H1 (cell line): ENCODE data around the gene GPR87. TPM values are rescaled to one million over a fixed set of nuclear protein-coding genes. Genes with fewer than 3 reads are reported as not detected.

ENCODE experiments used
- CTCF ChIA-PET: fragments of 300-600 bp; sonication (Branson Sonifier 250); formaldehyde crosslinking; loops from one replicate; lab custom pipeline; 2021; ENCODE audit not compliant: partially characterized antibody; lab: Charles Lee
- POLR2A ChIA-PET: fragments of 300-600 bp; sonication (Branson Sonifier 250); formaldehyde crosslinking; loops from one replicate; lab custom pipeline; 2021; ENCODE audit warnings: inconsistent platforms; ENCODE audit not compliant: partially characterized antibody; lab: Charles Lee
- DNase-seq, 2 experiments: peaks; one replicate each; pipeline versions ENCODE4 v3.0.0 to v3.0.0-alpha.2; 2010 to 2022; ENCODE audit warnings: low spot score in 2 of 2, low read depth in 1 of 2, mixed read lengths in 1 of 2
- FAIRE-seq: peaks from 2 replicates; lab custom pipeline; 2011; peaks lifted over from hg19 to GRCh38; lab: Jason Lieb, UNC
- H2AFZ ChIP-seq: 2 replicates; pipeline ENCODE4 v1.8.1; 2012; ENCODE audit warnings: low read length, inconsistent platforms
- H2AK5ac ChIP-seq: 2 replicates; pipeline ENCODE4 v1.6.1; 2013; ENCODE audit warnings: low read depth, low read length
- H2BK120ac ChIP-seq: replicated peaks from 2 replicates; pipeline ENCODE3; 2013; ENCODE audit warnings: low read depth, low read length, inconsistent platforms
- H2BK12ac ChIP-seq: 2 replicates; pipeline ENCODE4 v1.6.1; 2013; ENCODE audit warnings: low read depth, low read length
- H2BK15ac ChIP-seq: 2 replicates; pipeline ENCODE4 v1.6.1; 2013; ENCODE audit warnings: low read length
- H2BK20ac ChIP-seq: 2 replicates; pipeline ENCODE4 v1.6.1; 2013; ENCODE audit warnings: low read length
- H2BK5ac ChIP-seq: 2 replicates; pipeline ENCODE4 v1.6.1; 2013; ENCODE audit warnings: low read depth, low read length
- H3K14ac ChIP-seq: 2 replicates; pipeline ENCODE4 v1.6.1; 2013; ENCODE audit warnings: inconsistent platforms; ENCODE audit not compliant: insufficient read length
- H3K18ac ChIP-seq: 2 replicates; pipeline ENCODE4 v1.6.1; 2013; ENCODE audit warnings: low read length; ENCODE audit errors: extremely low read depth
- H3K23ac ChIP-seq: 2 replicates; pipeline ENCODE4 v1.6.1; 2013; ENCODE audit warnings: inconsistent platforms; ENCODE audit not compliant: insufficient read length
- H3K23me2 ChIP-seq: 2 replicates; pipeline ENCODE4 v1.6.1; 2013; ENCODE audit warnings: low read depth, low read length
- H3K27ac ChIP-seq: 2 replicates; pipeline ENCODE4 v1.6.1; 2011; ENCODE audit warnings: low read depth, low read length, inconsistent platforms
- H3K27me3 ChIP-seq, 4 experiments: replicated peaks in 1 of 4; 1 replicate in 1 of 4; 2 replicates in 3 of 4; pipeline versions ENCODE4 v1.6.1 to v1.8.1; 2011 to 2013; ENCODE audit warnings: low read length in 3 of 4, mild to moderate bottlenecking in 3 of 4, inconsistent platforms in 2 of 4, mixed read lengths in 2 of 4, moderate library complexity in 1 of 4; ENCODE audit not compliant: control insufficient read depth in 3 of 4, insufficient read depth in 3 of 4; ENCODE audit errors: extremely low read depth in 1 of 4
- H3K36me3 ChIP-seq, 4 experiments: 2 replicates each; pipeline versions ENCODE4 v1.6.1 to v1.8.1; 2011 to 2013; ENCODE audit warnings: mild to moderate bottlenecking in 4 of 4, low read length in 3 of 4, moderate library complexity in 2 of 4, control low read depth in 1 of 4, inconsistent platforms in 1 of 4; ENCODE audit not compliant: insufficient read depth in 4 of 4, control insufficient read depth in 2 of 4
- H3K4ac ChIP-seq: replicated peaks from 2 replicates; pipeline ENCODE3; 2013; ENCODE audit warnings: low read length, low read depth, mixed read lengths, inconsistent platforms; ENCODE audit not compliant: insufficient read length
- H3K4me1 ChIP-seq, 4 experiments: replicated peaks in 1 of 4; 1 replicate in 1 of 4; 2 replicates in 3 of 4; pipeline versions ENCODE4 v1.6.1 to v1.8.1; 2011 to 2013; ENCODE audit warnings: low read length in 3 of 4, inconsistent platforms in 2 of 4, mixed read lengths in 1 of 4; ENCODE audit not compliant: insufficient read depth in 4 of 4, control insufficient read depth in 3 of 4
- H3K4me2 ChIP-seq, 2 experiments: 2 replicates each; pipeline versions ENCODE4 v1.6.1 to v1.8.1; 2011 to 2013; ENCODE audit warnings: low read depth in 2 of 2, low read length in 2 of 2, control low read depth in 1 of 2, inconsistent platforms in 1 of 2, mild to moderate bottlenecking in 1 of 2; ENCODE audit not compliant: insufficient read depth in 1 of 2
- H3K4me3 ChIP-seq, 4 experiments: fragments of 200-600, 300-600 bp in 1 of 4; sonication (generic), shearing (Covaris generic), sonication (Bioruptor Twin) in 1 of 4; 2 replicates each; pipeline versions ENCODE4 v1.5.1 to v1.8.1; 2011 to 2016; ENCODE audit warnings: low read length in 4 of 4, low read depth in 3 of 4, control low read depth in 2 of 4, inconsistent platforms in 2 of 4, mild to moderate bottlenecking in 2 of 4, mixed read lengths in 1 of 4, moderate library complexity in 1 of 4; ENCODE audit not compliant: insufficient read depth in 2 of 4; ENCODE audit errors: extremely low read depth in 1 of 4
- H3K56ac ChIP-seq: replicated peaks from 2 replicates; pipeline ENCODE3; 2013; ENCODE audit warnings: low read depth, mild to moderate bottlenecking, mixed read lengths, low read length, inconsistent platforms; ENCODE audit not compliant: insufficient read length
- H3K79me1 ChIP-seq: 2 replicates; pipeline ENCODE4 v1.6.1; 2013; ENCODE audit warnings: low read depth, low read length, control low read depth
- H3K79me2 ChIP-seq, 2 experiments: 2 replicates each; pipeline versions ENCODE4 v1.6.1 to v1.8.1; 2012 to 2013; ENCODE audit warnings: low read length in 2 of 2, mild to moderate bottlenecking in 2 of 2, inconsistent platforms in 1 of 2; ENCODE audit not compliant: insufficient read depth in 2 of 2, control insufficient read depth in 1 of 2
- H3K9ac ChIP-seq, 4 experiments: replicated peaks in 1 of 4; 1 replicate in 1 of 4; 2 replicates in 3 of 4; pipeline versions ENCODE4 v1.6.1 to v1.8.1; 2011 to 2013; ENCODE audit warnings: low read depth in 3 of 4, low read length in 3 of 4, control low read depth in 2 of 4, mild to moderate bottlenecking in 2 of 4, moderate library complexity in 2 of 4, inconsistent platforms in 1 of 4; ENCODE audit errors: extremely low read depth in 1 of 4
- H3K9me3 ChIP-seq, 2 experiments: 2 replicates each; pipeline versions ENCODE4 v1.6.1 to v1.8.1; 2012 to 2013; ENCODE audit warnings: mild to moderate bottlenecking in 2 of 2, moderate library complexity in 2 of 2, control low read depth in 1 of 2, inconsistent platforms in 1 of 2, low read depth in 1 of 2, low read length in 1 of 2, mixed read lengths in 1 of 2; ENCODE audit not compliant: insufficient read depth in 2 of 2
- H4K20me1 ChIP-seq, 2 experiments: replicated peaks in 1 of 2; 2 replicates each; pipeline versions ENCODE3 to v1.8.1; 2011 to 2013; ENCODE audit warnings: inconsistent platforms in 2 of 2, low read length in 2 of 2, mild to moderate bottlenecking in 1 of 2; ENCODE audit not compliant: insufficient read depth in 2 of 2, control insufficient read depth in 1 of 2
- H4K5ac ChIP-seq: 2 replicates; pipeline ENCODE4 v1.6.1; 2013; ENCODE audit warnings: low read length, low read depth, mixed read lengths, inconsistent platforms; ENCODE audit not compliant: insufficient read length
- H4K8ac ChIP-seq: 2 replicates; pipeline ENCODE4 v1.8.0; 2013; ENCODE audit warnings: mild to moderate bottlenecking, moderate library complexity, low read length, inconsistent platforms; ENCODE audit not compliant: insufficient read depth; ENCODE audit errors: extremely low read depth
- H4K91ac ChIP-seq: replicated peaks from 2 replicates; pipeline ENCODE3; 2013; ENCODE audit warnings: low read length, mixed read lengths, inconsistent platforms; ENCODE audit not compliant: insufficient read length
- CTBP2 ChIP-seq: IDR thresholded peaks from 2 replicates; pipeline ENCODE4 v1.7.0; 2011; ENCODE audit warnings: borderline replicate concordance, mild to moderate bottlenecking, moderate library complexity, mixed read lengths, low read length; ENCODE audit not compliant: insufficient read depth, insufficient read length
- HDAC2 ChIP-seq, 2 experiments: fragments of 300-600 bp in 1 of 2; sonication (generic) in 1 of 2; IDR thresholded peaks; 2 replicates each; pipeline ENCODE4 v1.6.1; 2011 to 2012; ENCODE audit warnings: low read depth in 2 of 2, low read length in 2 of 2, mild to moderate bottlenecking in 2 of 2, moderate library complexity in 2 of 2, borderline replicate concordance in 1 of 2, inconsistent platforms in 1 of 2
- POLR2AphosphoS5 ChIP-seq: IDR thresholded peaks from 2 replicates; pipeline ENCODE4 v1.6.1; 2011; ENCODE audit warnings: low read depth, low read length
- RAD21 ChIP-seq, 2 experiments: IDR thresholded peaks in 1 of 2; conservative IDR thresholded peaks in 1 of 2; 2 replicates each; pipeline ENCODE4 v1.6.1; 2011; ENCODE audit warnings: low read depth in 2 of 2, low read length in 2 of 2, improper control_type of control experiment in 1 of 2, inconsistent platforms in 1 of 2, mild to moderate bottlenecking in 1 of 2, moderate library complexity in 1 of 2
- SAP30 ChIP-seq: fragments of 300-600 bp; sonication (generic); IDR thresholded peaks from 2 replicates; pipeline ENCODE4 v1.7.1; 2012; ENCODE audit warnings: low read length, moderate library complexity, mild to moderate bottlenecking, inconsistent platforms; ENCODE audit not compliant: insufficient read depth, insufficient replicate concordance
- WGBS, 2 experiments: shearing (Covaris generic) in 1 of 2; methylation state at CpG; one replicate each; pipeline versions ENCODE4 v1.1.6 to v1.1.7; 2013 to 2015; ENCODE audit warnings: low lambda C conversion rate in 2 of 2, mixed read lengths in 2 of 2, inconsistent platforms in 1 of 2, low coverage in 1 of 2, missing lambda C conversion rate in 1 of 2; ENCODE audit not compliant: insufficient replicate concordance in 2 of 2, insufficient coverage in 1 of 2, insufficient read length in 1 of 2; ENCODE audit errors: extremely low coverage in 1 of 2, missing lambda C conversion rate in 1 of 2; 5-methylcytosine and 5-hydroxymethylcytosine counted together
- polyA plus RNA-seq, 7 experiments: library from polyadenylated mRNA; depleted of rRNA in 3 of 7; stranded (reverse) in 5 of 7; unstranded in 2 of 7; fragments of >200 nt in 5 of 7; fragments of 200-250 nt in 2 of 7; gene quantifications; 1 replicate in 5 of 7; 2 replicates in 1 of 7; 4 replicates in 1 of 7; pipeline versions ENCODE4 v1.2.1 to v1.2.3, GENCODE V29; 2011 to 2013; ENCODE audit warnings: missing spikeins in 2 of 7, mixed read lengths in 2 of 7
- total RNA-seq: library from RNA; stranded (reverse); fragmentation: NEBNext Ultra II Directional; extraction: Animal tissue kit (Norgen Biotek cat#: 25700); gene quantifications from 2 replicates; pipeline ENCODE4 v1.2.1, GENCODE V29; 2021

Gene GPR87
- total and polyA plus RNA-seq, 2 of the 8 experiments (the other 6 are each of a cell fraction or from before 2014, with no cell fraction given), result 0.05 TPM; not detected in 1

DNA sequence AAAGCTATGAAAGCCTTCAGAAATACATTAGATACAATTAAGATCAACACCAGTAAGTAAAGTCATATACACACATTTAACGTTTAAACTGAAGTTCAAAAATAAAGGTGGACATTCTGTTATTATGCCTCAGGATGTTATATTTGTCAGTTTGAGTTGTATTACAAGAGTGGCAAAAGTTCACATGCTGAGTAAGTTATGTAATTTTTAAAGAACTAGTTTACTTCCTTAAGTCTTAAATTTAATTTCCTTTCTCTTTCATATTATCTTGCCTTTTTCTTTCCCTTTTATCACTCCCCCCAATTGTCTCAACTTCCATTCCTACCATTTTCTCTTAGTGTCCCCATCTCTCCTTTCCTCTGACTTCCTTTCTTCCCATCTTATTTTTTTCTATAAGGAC is 4.9 kb upstream of the GPR87 start:
- Histone ChIP-seq H3K9ac (no peak overlapping the region), H3K4ac (no peak overlapping the region), H3K4me3 (no peak overlapping the region), H3K9me3 (no peaks in the 10 kb centered on the region), H3K56ac (no peak overlapping the region), H4K20me1 (no peaks in the 10 kb centered on the region), H2BK12ac (no peak overlapping the region), H4K8ac (no peak overlapping the region), H2BK5ac (no peak overlapping the region), H3K79me2 (no peaks in the 10 kb centered on the region), H2AK5ac (no peak overlapping the region), H2BK15ac (no peak overlapping the region), H3K14ac (no peak overlapping the region), H3K23ac (no peak overlapping the region), H3K36me3 (no peaks in the 10 kb centered on the region), H3K18ac (no peak overlapping the region), H4K5ac (no peak overlapping the region), H2BK20ac (no peak overlapping the region), H2AFZ (no peak overlapping the region), H3K27me3 (no peaks in the 10 kb centered on the region), H4K91ac (no peak overlapping the region), H3K79me1 (no peaks in the 10 kb centered on the region), H2BK120ac (no peak overlapping the region), H3K4me2 (no peak overlapping the region), H3K23me2 (no peaks in the 10 kb centered on the region), H3K27ac (no peak overlapping the region), H3K4me1 (peaks cover 0 to 4% (median 3%) of the 10 kb centered on the region in 4 experiments; a peak in 4 of 7 replicates)
- TF ChIP-seq CTBP2 (no peak), HDAC2 (IDR thresholded peaks at IDR 0.05; ENCODE audit: borderline replicate concordance in 1 of 2, low read depth in 2 of 2, low read length in 2 of 2) (no peak), SAP30 (no peak), RAD21 (IDR thresholded peaks at IDR 0.05 in 1 of 2, conservative IDR thresholded peaks at IDR 0.05 in 1 of 2; ENCODE audit: low read depth in 2 of 2, low read length in 2 of 2) (no peak), POLR2AphosphoS5 (no peak)
- ChIA-PET CTCF (interaction anchor here (0.6 to 1.1 kb wide), 3 partner anchors 8 to 94 kb away, joined by 3 to 4 read pairs (median 4); no protein-coding TSS in a partner anchor), POLR2A (interaction anchor here (1.6 kb wide), 1 partner anchor 9 kb away, joined by 3 read pairs; no protein-coding TSS in a partner anchor)
- FAIRE-seq (no peak), DNase-seq (no peak)
- WGBS, 2 experiments, result 100% methylated on average over 1 of the region's 1 CpG; no CpG with 5 or more reads in 1 of the 2 experiments
